Epithelial cell of esophagus (primary cell): Measurements from ENCODE around the gene CYP2F1.

ENCODE experiments used
- DNase-seq: peaks from one replicate; pipeline ENCODE4 v3.0.0; 2010; ENCODE audit warnings: low read depth
- H3K4me3 ChIP-seq: 2 replicates; pipeline ENCODE4 v1.5.1; 2011; ENCODE audit warnings: mild to moderate bottlenecking, low read length, control low read depth
- CTCF ChIP-seq: IDR thresholded peaks from 2 replicates; pipeline ENCODE4 v1.5.1; 2011; ENCODE audit warnings: low read depth, mild to moderate bottlenecking, low read length, control low read depth, inconsistent platforms; ENCODE audit not compliant: insufficient read depth; ENCODE audit errors: missing control alignments

Gene CYP2F1

GRCh38 chr19:41172297-41173164 lies 58.3 kb downstream of the CYP2F1 start:
- TF ChIP-seq CTCF, result no peak
- no peak overlapping the region for H3K4me3 ChIP-seq
- no peak for DNase-seq

DNA sequence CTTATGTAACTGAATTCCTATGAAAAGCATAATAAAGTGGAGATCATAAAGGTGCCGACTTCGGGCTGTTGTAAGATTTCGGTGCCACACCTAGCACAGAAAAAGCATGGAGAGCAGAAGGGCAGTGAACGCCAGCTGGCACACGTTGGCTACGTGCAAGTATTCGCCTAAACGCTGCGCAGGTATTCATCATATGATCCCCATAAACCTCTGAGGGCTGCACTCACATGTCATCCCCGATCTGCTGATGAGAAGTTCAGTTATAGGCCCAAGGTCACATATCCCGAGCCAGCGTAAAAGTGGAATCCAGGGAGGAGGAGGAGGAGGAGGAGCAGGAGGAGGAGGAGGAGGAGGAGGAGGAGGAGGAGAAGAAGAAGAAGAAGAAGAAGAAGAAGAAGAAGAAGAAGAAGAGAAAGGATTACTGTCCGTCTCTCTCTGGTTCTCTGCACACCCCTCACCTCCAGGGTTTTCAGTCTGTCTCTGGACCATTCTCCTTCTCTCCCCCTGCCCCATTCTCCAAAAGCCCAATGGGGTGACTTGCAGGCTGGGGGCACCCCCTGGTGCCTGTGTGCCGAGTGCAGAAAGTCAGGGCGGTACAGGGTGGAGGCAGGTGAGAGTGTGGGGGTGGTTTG lies 60.2 kb downstream of the CYP2F1 start:
- no peak for DNase-seq
- no peak overlapping the region for H3K4me3 ChIP-seq
- no peak for TF ChIP-seq CTCF

DNA sequence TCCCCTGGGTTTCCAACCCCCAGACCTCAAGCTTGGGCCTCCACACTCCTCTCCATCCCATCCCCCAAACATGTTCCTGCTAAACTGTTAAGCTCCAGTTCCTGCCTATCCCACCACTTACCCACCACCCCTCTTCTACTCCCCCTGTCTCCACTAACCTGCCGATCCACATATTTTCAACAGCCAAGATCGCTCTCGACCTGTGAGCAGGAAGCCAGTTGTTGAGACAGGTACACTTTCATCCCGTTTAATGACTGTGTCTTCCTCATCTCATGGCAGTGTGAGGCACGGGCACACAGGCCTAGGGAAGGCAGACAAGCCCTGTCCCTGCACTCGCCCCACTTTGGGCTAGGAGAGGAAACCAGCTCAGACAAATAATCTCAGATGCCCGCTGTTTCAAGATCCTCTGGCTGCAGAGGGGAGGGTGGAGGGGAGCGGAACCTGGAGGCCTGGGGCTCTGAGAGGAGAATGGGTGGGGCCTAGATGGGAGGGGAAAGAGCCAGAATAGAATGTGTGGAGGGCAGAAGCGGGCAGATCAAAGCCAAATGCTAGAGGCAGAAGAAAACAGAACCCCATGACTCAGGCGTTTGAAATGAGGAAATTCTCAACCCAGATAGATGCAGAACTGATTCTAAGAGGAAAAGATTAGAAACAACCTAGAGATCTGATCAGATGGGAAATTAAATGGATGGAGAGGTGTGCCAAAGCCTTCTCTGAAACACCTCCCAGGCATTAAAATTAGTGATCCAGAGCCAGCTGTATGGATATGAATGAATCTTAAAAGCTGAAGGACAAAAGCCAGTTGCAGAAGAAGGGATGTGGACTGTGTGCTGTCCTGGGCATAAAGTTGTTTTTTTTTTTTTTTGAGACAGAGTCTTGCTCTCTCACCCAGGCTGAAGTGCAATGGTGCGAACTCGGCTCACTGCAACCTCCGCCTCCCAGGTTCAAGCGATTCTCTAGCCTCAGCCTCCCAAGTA lies 61.9 kb downstream of the CYP2F1 start:
- no peak for TF ChIP-seq CTCF
- peak overlapping the region; percentile 13 for H3K4me3 ChIP-seq
- DNase-seq, result peak; percentile 90
